GM19240 (cell line): Measurements from ENCODE around the gene CENPQ.

ENCODE experiments used
- DNase-seq: peaks from one replicate; pipeline ENCODE4 v3.0.0; 2011; ENCODE audit warnings: low spot score; ENCODE audit not compliant: insufficient read length

The CENPQ gene

GRCh38 chr6:49540614-49541013 is 77.4 kb downstream of the CENPQ start:
- no peak for DNase-seq

GRCh38 chr6:49541210-49541724 is 78.1 kb downstream of the CENPQ start:
- DNase-seq = no peak

DNA sequence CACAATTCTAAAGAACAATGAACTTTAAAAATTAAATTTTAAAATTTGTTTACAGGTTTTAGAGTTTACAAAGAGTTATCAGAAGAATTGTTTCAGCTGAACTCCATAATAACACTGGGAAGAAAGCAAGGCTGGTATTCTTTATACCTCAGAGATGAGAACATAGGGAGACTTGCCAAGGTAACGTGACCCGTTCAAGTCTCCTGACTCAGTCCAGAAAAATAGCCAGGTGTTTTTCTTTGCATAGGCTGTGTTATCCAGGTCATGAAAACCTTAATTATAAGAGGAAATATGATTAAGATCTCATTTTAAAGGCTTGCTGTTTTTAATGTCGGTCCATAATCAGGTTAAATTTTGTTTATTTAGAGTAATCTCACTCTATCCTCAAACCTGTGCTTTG is 78.8 kb downstream of the CENPQ start:
- no peak for DNase-seq
